ENCODE measurements around the gene BEGAIN.

- TF ChIP-seq EZH2phosphoT487 (IDR thresholded peaks at IDR 0.05; ENCODE audit: insufficient read depth, low read depth): no peak
- TF ChIP-seq EZH2 (IDR thresholded peaks at IDR 0.05; ENCODE audit: insufficient read depth, poor library complexity, severe bottlenecking): no peak
These were observed 7.4 kb upstream of the BEGAIN start for GRCh38 chr14:100594625-100594951.

Data from GM23248 (cell line).